IMR-90 (cell line): ENCODE data around the gene HACD2. TPM values are rescaled to one million over a fixed set of nuclear protein-coding genes. Genes with fewer than 3 reads are reported as not detected.

ENCODE experiments used
- ATAC-seq: fragments of 200-7000 bp; cut with Tn5 transposase; 2 replicates; pipeline ENCODE4 v1.9.1; 2020; ENCODE audit warnings: low read depth, mild to moderate bottlenecking, moderate library complexity
- BruUV-seq: library from RNA; stranded (reverse); fragments of 400-500 nt; replicated peaks from 2 replicates; lab custom pipeline; 2021; lab: Mats Ljungman, UMichigan
- CTCF ChIA-PET: fragments of 300-600 bp; formaldehyde crosslinking; extraction: SDS; loops from one replicate; lab custom pipeline; 2021; ENCODE audit warnings: antibody characterized with exemption; lab: Yijun Ruan, JAX
- POLR2A ChIA-PET: fragments of 300-600 bp; sonication (Branson Sonifier 250); formaldehyde crosslinking; loops from one replicate; lab custom pipeline; 2022; ENCODE audit warnings: antibody characterized with exemption; ENCODE audit not compliant: unreplicated experiment; lab: Charles Lee
- DNase-seq: peaks from one replicate; pipeline ENCODE4 v3.0.0; 2013
- H2AFZ ChIP-seq: replicated peaks from 2 replicates; pipeline ENCODE3; 2013; ENCODE audit warnings: low read length, mild to moderate bottlenecking; ENCODE audit not compliant: poor library complexity
- H2AK5ac ChIP-seq: 2 replicates; pipeline ENCODE4 v1.6.1; 2013; ENCODE audit warnings: low read depth, low read length, inconsistent platforms
- H2AK9ac ChIP-seq: replicated peaks from 2 replicates; pipeline ENCODE3; 2013; ENCODE audit warnings: mild to moderate bottlenecking, low read depth, low read length, moderate library complexity; ENCODE audit not compliant: poor library complexity
- H2BK120ac ChIP-seq: 2 replicates; pipeline ENCODE4 v1.6.1; 2013; ENCODE audit warnings: low read depth, low read length, inconsistent platforms
- H2BK15ac ChIP-seq: 3 replicates; pipeline ENCODE4 v1.6.1; 2013; ENCODE audit warnings: low read depth, low read length, inconsistent platforms
- H2BK20ac ChIP-seq: 2 replicates; pipeline ENCODE4 v1.6.1; 2013; ENCODE audit warnings: low read depth, mild to moderate bottlenecking, inconsistent platforms, low read length, moderate library complexity
- H2BK5ac ChIP-seq: 2 replicates; pipeline ENCODE4 v1.6.1; 2013; ENCODE audit warnings: mild to moderate bottlenecking, low read depth, low read length, inconsistent platforms; ENCODE audit not compliant: poor library complexity, severe bottlenecking
- H3K14ac ChIP-seq: replicated peaks from 2 replicates; pipeline ENCODE4 v1.6.1; 2013; ENCODE audit warnings: low read depth, low read length, inconsistent platforms
- H3K18ac ChIP-seq: 2 replicates; pipeline ENCODE4 v1.6.1; 2013; ENCODE audit warnings: low read depth, low read length, control low read depth
- H3K23ac ChIP-seq: 2 replicates; pipeline ENCODE4 v1.6.1; 2013; ENCODE audit warnings: low read depth, low read length, inconsistent platforms
- H3K27ac ChIP-seq: 2 replicates; pipeline ENCODE4 v1.5.1; 2013; ENCODE audit warnings: mild to moderate bottlenecking, control low read depth, low read length; ENCODE audit not compliant: insufficient read depth
- H3K27me3 ChIP-seq: 2 replicates; pipeline ENCODE4 v1.6.1; 2013; ENCODE audit warnings: low read length; ENCODE audit not compliant: control insufficient read depth, insufficient read depth
- H3K36me3 ChIP-seq: 2 replicates; pipeline ENCODE4 v1.6.1; 2013; ENCODE audit warnings: low read length, mixed read lengths; ENCODE audit not compliant: control insufficient read depth, insufficient read depth
- H3K4ac ChIP-seq: 2 replicates; pipeline ENCODE4 v1.6.1; 2013; ENCODE audit warnings: low read depth, low read length, inconsistent platforms
- H3K4me1 ChIP-seq: 2 replicates; pipeline ENCODE4 v1.6.1; 2013; ENCODE audit warnings: low read length, mixed read lengths; ENCODE audit not compliant: control insufficient read depth, insufficient read depth
- H3K4me2 ChIP-seq: 2 replicates; pipeline ENCODE4 v1.6.1; 2013; ENCODE audit warnings: low read depth, mild to moderate bottlenecking, control low read depth, low read length, moderate library complexity
- H3K4me3 ChIP-seq: 2 replicates; pipeline ENCODE4 v1.5.1; 2013; ENCODE audit warnings: low read depth, mild to moderate bottlenecking, control low read depth, low read length, moderate library complexity; ENCODE audit not compliant: insufficient read depth
- H3K56ac ChIP-seq: 2 replicates; pipeline ENCODE4 v1.6.1; 2013; ENCODE audit warnings: low read length, inconsistent platforms; ENCODE audit not compliant: insufficient read depth; ENCODE audit errors: extremely low read depth
- H3K79me1 ChIP-seq, 2 experiments: 2 replicates each; pipeline ENCODE4 v1.6.1; 2013; ENCODE audit warnings: low read length in 2 of 2, inconsistent platforms in 1 of 2, low read depth in 1 of 2
- H3K9ac ChIP-seq: 2 replicates; pipeline ENCODE4 v1.6.1; 2013; ENCODE audit warnings: low read depth, low read length, control low read depth
- H3K9me1 ChIP-seq: 2 replicates; pipeline ENCODE4 v1.6.1; 2013; ENCODE audit warnings: low read length, inconsistent platforms; ENCODE audit not compliant: insufficient read depth
- H3K9me3 ChIP-seq: 2 replicates; pipeline ENCODE4 v1.6.1; 2013; ENCODE audit warnings: low read length; ENCODE audit not compliant: control insufficient read depth, insufficient read depth
- H4K20me1 ChIP-seq: 2 replicates; pipeline ENCODE4 v1.6.1; 2013; ENCODE audit warnings: low read length, inconsistent platforms; ENCODE audit not compliant: insufficient read depth
- H4K5ac ChIP-seq: 2 replicates; pipeline ENCODE4 v1.6.1; 2013; ENCODE audit warnings: mild to moderate bottlenecking, low read depth, low read length, control low read depth
- H4K8ac ChIP-seq, 2 experiments: 2 replicates each; pipeline ENCODE4 v1.6.1; 2013; ENCODE audit warnings: low read depth in 2 of 2, low read length in 2 of 2, control low read depth in 1 of 2, inconsistent platforms in 1 of 2
- H4K91ac ChIP-seq: 2 replicates; pipeline ENCODE4 v1.6.1; 2013; ENCODE audit warnings: low read depth, low read length, inconsistent platforms; ENCODE audit not compliant: insufficient read depth
- CEBPB ChIP-seq: IDR thresholded peaks from 2 replicates; pipeline ENCODE4 v1.6.1; 2012; ENCODE audit warnings: low read depth, low read length, improper control_type of control experiment
- CHD1 ChIP-seq: IDR thresholded peaks from 2 replicates; pipeline ENCODE4 v1.6.1; 2012; ENCODE audit warnings: low read depth, low read length, improper control_type of control experiment
- CTCF ChIP-seq: conservative IDR thresholded peaks from 2 replicates; pipeline ENCODE4 v1.5.1; 2012; ENCODE audit warnings: mild to moderate bottlenecking, low read depth, low read length, improper control_type of control experiment
- ELK1 ChIP-seq: fragments of 150-350 bp; IDR thresholded peaks from 2 replicates; pipeline ENCODE4 v1.6.1; 2016; ENCODE audit warnings: low read depth, mild to moderate bottlenecking, low read length, moderate library complexity, borderline replicate concordance
- FOS ChIP-seq: fragments of 150-350 bp; IDR thresholded peaks from 2 replicates; pipeline ENCODE4 v1.6.1; 2016; ENCODE audit warnings: low read depth, low read length
- MAFK ChIP-seq: IDR thresholded peaks from 2 replicates; pipeline ENCODE4 v1.6.1; 2012; ENCODE audit warnings: low read depth, low read length, improper control_type of control experiment
- MAZ ChIP-seq: IDR thresholded peaks from 2 replicates; pipeline ENCODE4 v1.6.1; 2012; ENCODE audit warnings: low read depth, mild to moderate bottlenecking, low read length, improper control_type of control experiment, moderate library complexity, borderline replicate concordance
- MXI1 ChIP-seq: IDR thresholded peaks from 2 replicates; pipeline ENCODE4 v1.6.1; 2012; ENCODE audit warnings: low read depth, mild to moderate bottlenecking, low read length, moderate library complexity, borderline replicate concordance
- NFE2L2 ChIP-seq: fragments of 150-350 bp; IDR thresholded peaks from 2 replicates; pipeline ENCODE4 v1.6.1; 2016; ENCODE audit warnings: low read depth, mild to moderate bottlenecking, low read length
- POLR2A ChIP-seq: IDR thresholded peaks from 2 replicates; pipeline ENCODE4 v1.6.1; 2012; ENCODE audit warnings: mild to moderate bottlenecking, low read depth, low read length
- RAD21 ChIP-seq: IDR thresholded peaks from 2 replicates; pipeline ENCODE4 v1.6.1; 2012; ENCODE audit warnings: low read length, improper control_type of control experiment
- RCOR1 ChIP-seq: IDR thresholded peaks from 2 replicates; pipeline ENCODE4 v1.6.1; 2012; ENCODE audit warnings: mild to moderate bottlenecking, low read length, improper control_type of control experiment; ENCODE audit not compliant: insufficient replicate concordance
- RFX5 ChIP-seq: IDR thresholded peaks from 2 replicates; pipeline ENCODE4 v1.8.0; 2012; ENCODE audit warnings: low read depth, mild to moderate bottlenecking, low read length, moderate library complexity
- SMC3 ChIP-seq: fragments of 150-350 bp; IDR thresholded peaks from 2 replicates; pipeline ENCODE4 v1.6.1; 2016; ENCODE audit warnings: low read depth, mild to moderate bottlenecking, antibody characterized with exemption, low read length, moderate library complexity
- WGBS, 2 experiments: methylation state at CpG; one replicate each; pipeline versions ENCODE4 v1.1.5 to v1.1.7; 2013; ENCODE audit warnings: missing lambda C conversion rate in 2 of 2; ENCODE audit not compliant: insufficient read length in 1 of 2; ENCODE audit errors: extremely low coverage in 2 of 2; 5-methylcytosine and 5-hydroxymethylcytosine counted together
- dilution Hi-C: fragments of 300-500 bp; cut with HindIII; formaldehyde crosslinking; loops from one replicate; pipeline ENCODE4 v1.14.3; 2018; ENCODE audit warnings: low sequenced_read_pairs; ENCODE audit not compliant: unreplicated experiment
- in situ Hi-C: fragments of 300-500 bp; cut with MboI; formaldehyde crosslinking; loops from 3 replicates; pipeline ENCODE4 v1.14.3; 2019; ENCODE audit warnings: low sequenced_read_pairs, inconsistent platforms, mixed read lengths
- intact Hi-C: fragments of 100-400 bp; cut with micrococcal nuclease; formaldehyde crosslinking; loops from 2 replicates; pipeline ENCODE4 v1.10.0; 2022
- polyA plus RNA-seq, 3 experiments: library from polyadenylated mRNA; depleted of rRNA; stranded (reverse); fragments of >200 nt; gene quantifications; 2 replicates each; pipeline ENCODE4 v1.2.3, GENCODE V29; 2012; ENCODE audit warnings: low replicate concordance in 1 of 3
- total RNA-seq: library from RNA; depleted of rRNA; stranded (reverse); fragments of >200 nt; gene quantifications from 2 replicates; pipeline ENCODE4 v1.2.3, GENCODE V29; 2012

HACD2 gene
- total and polyA plus RNA-seq, 2 of the 4 experiments (the other 2 are of a cell fraction), result 21.5 to 22.6 TPM

DNA sequence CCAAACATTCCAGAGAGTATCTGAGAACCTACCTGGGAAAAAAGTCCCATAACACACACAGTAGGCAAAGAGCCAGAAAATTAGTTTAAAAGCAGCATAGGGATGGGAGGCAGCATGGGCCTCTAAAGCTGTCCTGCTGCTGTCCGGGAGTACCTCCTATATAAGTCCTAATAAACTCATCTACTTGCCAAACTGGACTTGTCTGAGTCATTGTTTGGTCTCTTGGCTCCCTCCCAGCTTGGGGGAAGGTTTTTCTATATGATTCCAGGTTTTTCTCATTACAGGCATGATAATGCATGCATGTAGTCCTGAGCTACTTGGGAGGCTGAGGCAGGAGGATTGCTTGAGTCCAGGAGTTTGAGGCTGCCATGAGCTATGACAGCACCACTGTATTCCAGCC is 17.5 kb upstream of the HACD2 start:
- Histone ChIP-seq H4K8ac (0 out of 4 replicates have a peak overlapping the region, but pooled peaks of 1 of the 2 experiments have one; percentile 44), H3K79me1 (peaks cover 11 to 34% of the 10 kb centered on the region in 2 experiments; a peak in 3 of 4 replicates), H2AK5ac (peak overlapping the region; percentile 87; the same call in 1 of the 2 replicates), H3K4me1 (peaks cover 16% of the 10 kb centered on the region), H3K9me1 (peaks cover 11% of the 10 kb centered on the region), H2BK15ac (no peak overlapping the region; the same call in 2 of the 3 replicates), H3K14ac (peak overlapping the region; percentile 85), H3K36me3 (peaks cover 2% of the 10 kb centered on the region; the same call in 1 of the 2 replicates), H2BK5ac (peak overlapping the region; percentile 83), H3K9ac (no peak overlapping the region), H4K5ac (no peak overlapping the region), H3K9me3 (no peaks in the 10 kb centered on the region), H2AFZ (no peak overlapping the region), H3K4ac (peak overlapping the region; percentile 78), H4K20me1 (peaks cover 4% of the 10 kb centered on the region; the same call in 1 of the 2 replicates), H2AK9ac (no peak overlapping the region), H3K18ac (no peak overlapping the region), H2BK20ac (peak overlapping the region; percentile 44; the same call in 1 of the 2 replicates), H3K4me2 (0 out of 2 replicates have a peak overlapping the region, but pooled peaks have one; percentile 19), H3K23ac (no peak overlapping the region), H3K27ac (peak overlapping the region; percentile 34; the same call in 1 of the 2 replicates), H4K91ac (0 out of 2 replicates have a peak overlapping the region, but pooled peaks have one; percentile 41), H3K27me3 (no peaks in the 10 kb centered on the region), H3K4me3 (no peak overlapping the region), H3K56ac (no peak overlapping the region), H2BK120ac (peak overlapping the region; percentile 80; the same call in 1 of the 2 replicates)
- intact Hi-C loops (no loop called here), in situ Hi-C loops (no loop called here), dilution Hi-C loops (no loop called here)
- CTCF ChIA-PET, result interaction anchor here (1.1 kb wide), 1 partner anchor 18 kb away, joined by 3 read pairs; no protein-coding TSS in a partner anchor
- BruUV-seq, result no TSS peak
- no CpG with 5 or more reads among the region's 1 CpG for WGBS, 2 experiments
- TF ChIP-seq MXI1, result no peak
- TF ChIP-seq RFX5, result no peak
- 0 out of 2 replicates have a peak, but pooled peaks have one; percentile 49 for TF ChIP-seq NFE2L2
- TF ChIP-seq CTCF, result no peak
- TF ChIP-seq MAFK, result no peak
- no peak for TF ChIP-seq MAZ
- no peak for TF ChIP-seq CEBPB
- TF ChIP-seq POLR2A, result no peak
- no peak for TF ChIP-seq RCOR1
- TF ChIP-seq RAD21, result no peak
- TF ChIP-seq SMC3, result no peak
- no peak for TF ChIP-seq CHD1
- TF ChIP-seq FOS, result peak; percentile 37; the same call in 1 of the 2 replicates
- TF ChIP-seq ELK1, result no peak
- DNase-seq, result peak; percentile 94
- ATAC-seq, result peak; percentile 50
- POLR2A ChIA-PET, result no interaction called here
